GM21526 (cell line): ENCODE results near the gene MYEOV.

Source experiments
- ATAC-seq: cut with Tn5 transposase; IDR thresholded peaks from one replicate; pipeline ENCODE4 v1.9.1; 2021; ENCODE audit warnings: moderate library complexity; ENCODE audit not compliant: unreplicated experiment, low FRiP score

Gene MYEOV

GRCh38 chr11:69300120-69301060 lies 6.4 kb downstream of the MYEOV start:
- ATAC-seq = no peak

- no peak for ATAC-seq
Observed at GRCh38 chr11:69301081-69301454, 7.1 kb downstream of the MYEOV start.

GRCh38 chr11:69301455-69302401 lies 7.8 kb downstream of the MYEOV start:
- ATAC-seq = no peak

- ATAC-seq = no peak
Observed at GRCh38 chr11:69302447-69303020, 8.6 kb downstream of the MYEOV start.

- no peak for ATAC-seq
Observed at GRCh38 chr11:69303427-69303826, 9.5 kb downstream of the MYEOV start.

GRCh38 chr11:69304258-69304657 lies 10.3 kb downstream of the MYEOV start:
- no peak for ATAC-seq

- ATAC-seq = no peak
Observed at GRCh38 chr11:69304686-69305085, 10.7 kb downstream of the MYEOV start.

GRCh38 chr11:69305885-69306540 lies 12.1 kb downstream of the MYEOV start:
- ATAC-seq = no peak

- no peak for ATAC-seq
Observed at GRCh38 chr11:69306821-69307220, 12.9 kb downstream of the MYEOV start.

GRCh38 chr11:69307421-69307820 lies 13.5 kb downstream of the MYEOV start:
- no peak for ATAC-seq

GRCh38 chr11:69307871-69308431 lies 14.0 kb downstream of the MYEOV start:
- no peak for ATAC-seq

- ATAC-seq = no peak
Observed at GRCh38 chr11:69308491-69308911, 14.5 kb downstream of the MYEOV start.

- ATAC-seq = no peak
Observed at GRCh38 chr11:69308936-69309615, 15.1 kb downstream of the MYEOV start.

GRCh38 chr11:69309631-69310280 lies 15.8 kb downstream of the MYEOV start:
- ATAC-seq = no peak

GRCh38 chr11:69310351-69310750 lies 16.4 kb downstream of the MYEOV start:
- no peak for ATAC-seq

- no peak for ATAC-seq
Observed at GRCh38 chr11:69310934-69311766, 17.2 kb downstream of the MYEOV start.

- no peak for ATAC-seq
Observed at GRCh38 chr11:69311767-69312385, 17.9 kb downstream of the MYEOV start.
